Renal pelvis (tissue), 4 donors: Measurements from ENCODE around the gene NT5DC4. TPM values are rescaled to one million over a fixed set of nuclear protein-coding genes. Genes with fewer than 3 reads are reported as not detected.
A peak's percentile ranks its signal among the peaks of the same experiment; 100 is the strongest.
"Not testable (repeated sequence)": the region's sequence is repeated elsewhere in the genome, so short reads cannot be mapped to it uniquely, and the experiment has no call there.

ENCODE experiments used
- DNase-seq: peaks from one replicate; pipeline ENCODE4 v3.0.0-alpha.2; 2013
- polyA plus RNA-seq, 3 donors: library from polyadenylated mRNA; unstranded; fragments of 120-200 nt; gene quantifications; one replicate each; pipeline ENCODE4 v1.2.1, GENCODE V29; 2013; ENCODE audit not compliant: insufficient read length in 3 of 3

NT5DC4 gene
- polyA plus RNA-seq, 3 donors = 0.34 to 1.4 TPM; not detected in 1

- DNase-seq = no peak
Observed at GRCh38 chr2:112698834-112699515, 21.8 kb upstream of the NT5DC4 start.

DNA sequence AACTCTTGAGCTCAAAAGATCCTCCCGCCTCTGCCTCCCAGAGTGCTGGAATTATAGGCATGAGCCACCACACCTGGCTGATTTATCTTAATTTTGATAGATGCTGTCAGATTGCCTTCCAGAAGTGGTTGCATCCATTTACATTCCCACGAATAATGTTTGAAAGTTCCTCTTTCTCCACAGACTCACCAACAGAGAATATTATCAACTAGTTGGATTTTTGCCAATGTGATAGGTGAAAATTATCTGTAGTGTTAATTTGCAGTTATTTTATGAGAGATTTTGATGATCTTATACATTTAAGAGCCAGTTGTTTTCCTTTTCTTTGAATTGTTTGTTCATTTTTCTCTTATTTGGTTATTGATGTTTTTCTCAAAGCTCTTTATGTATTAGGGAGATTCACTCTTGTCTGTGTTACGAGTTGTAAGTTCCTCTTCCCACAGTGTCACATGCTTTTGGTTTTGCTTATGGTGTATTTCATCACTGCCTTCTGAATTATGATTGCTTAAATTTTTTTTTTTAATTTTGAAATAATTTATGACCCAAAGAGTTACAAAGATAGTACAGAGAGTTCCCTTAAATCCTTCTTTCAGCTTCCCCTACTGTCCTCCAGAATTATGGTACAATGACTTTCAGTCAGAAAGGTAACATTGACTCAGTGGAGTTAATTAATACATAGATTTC lies 20.7 kb upstream of the NT5DC4 start:
- DNase-seq = no peak

DNA sequence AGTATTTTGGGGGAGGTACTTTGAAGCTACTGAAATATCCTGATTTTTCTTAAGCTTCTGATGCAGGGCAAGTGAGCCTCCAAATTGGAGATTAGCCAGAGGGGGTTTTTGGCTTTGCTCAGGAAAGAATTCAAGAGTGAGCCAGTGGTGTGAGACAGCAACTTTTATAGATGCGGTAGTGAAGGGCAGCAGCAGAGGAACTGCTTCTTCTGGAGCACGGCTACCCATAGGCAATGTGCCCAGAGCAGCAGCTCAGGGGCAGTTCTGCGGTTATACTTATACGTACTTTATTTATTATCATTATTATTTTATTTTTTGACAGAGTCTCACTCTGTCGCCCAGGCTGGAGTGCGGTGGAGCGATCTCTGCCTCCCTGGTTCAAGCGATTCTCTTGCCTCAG lies 19.8 kb upstream of the NT5DC4 start:
- no peak for DNase-seq

- DNase-seq = no peak
Observed at GRCh38 chr2:112703684-112704083, 17.1 kb upstream of the NT5DC4 start.

- DNase-seq = no peak
Observed at GRCh38 chr2:112705575-112705974, 15.2 kb upstream of the NT5DC4 start.

DNA sequence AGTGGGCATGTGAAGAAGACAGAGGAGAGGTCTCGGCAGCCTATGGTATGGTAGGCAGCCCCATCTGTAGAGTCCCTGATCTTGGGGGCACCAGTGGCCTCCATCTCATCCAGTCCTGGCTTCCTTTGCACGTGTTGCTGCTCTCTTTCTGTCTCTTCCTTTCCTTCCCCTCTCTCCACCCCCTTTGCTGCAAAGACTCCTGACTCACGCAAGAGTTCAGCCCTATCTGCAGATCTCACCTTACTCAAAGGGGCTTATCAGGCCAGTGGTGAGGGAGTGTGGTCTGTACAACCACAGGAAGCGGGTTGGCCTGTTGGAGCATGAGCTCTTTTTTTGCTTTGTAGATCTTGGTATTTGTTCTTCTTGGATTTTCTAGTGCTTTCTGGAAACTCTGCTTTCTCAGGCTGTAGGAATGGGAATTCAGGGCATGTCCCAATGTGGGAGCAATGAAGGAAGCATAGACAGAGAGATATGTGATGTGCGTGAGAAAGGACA lies 14.6 kb upstream of the NT5DC4 start:
- no peak for DNase-seq

DNA sequence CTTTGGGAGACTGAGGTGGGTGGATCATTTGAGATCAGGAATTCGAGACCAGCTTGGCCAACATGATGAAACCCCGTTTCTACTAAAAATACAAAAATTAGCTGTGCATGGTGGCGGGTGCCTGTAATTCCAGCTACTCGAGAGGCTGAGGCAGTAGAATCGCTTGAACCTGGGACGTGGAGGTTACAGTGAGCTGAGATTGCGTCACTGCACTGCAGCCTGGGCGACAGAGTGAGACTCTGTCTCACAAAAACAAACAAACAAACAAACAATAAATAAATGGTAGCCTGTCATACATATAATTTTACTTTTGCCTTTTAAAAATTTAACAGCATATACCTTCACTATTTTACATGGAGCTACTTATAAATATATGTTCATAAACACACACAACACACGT lies 13.9 kb upstream of the NT5DC4 start:
- DNase-seq = not testable (repeated sequence)

DNA sequence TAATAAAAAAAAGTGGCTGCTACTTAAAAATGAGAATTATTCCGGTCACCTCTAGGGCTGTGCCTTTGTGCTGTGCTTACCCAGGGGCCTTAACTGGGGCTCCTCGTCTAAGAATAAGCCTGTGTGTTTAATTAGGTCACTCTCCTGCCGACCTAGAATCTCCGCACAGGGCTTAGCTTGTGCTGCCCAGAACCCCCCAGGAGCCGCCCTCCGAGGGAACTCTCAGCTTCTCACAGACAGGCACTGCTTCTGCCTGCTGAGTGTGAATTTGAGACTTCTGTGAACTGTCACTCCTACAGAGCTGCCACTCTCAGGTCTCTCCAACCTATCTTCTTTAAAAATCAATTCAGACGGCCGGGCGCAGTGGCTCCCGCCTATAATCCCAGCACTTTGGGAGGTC lies 11.9 kb upstream of the NT5DC4 start:
- DNase-seq = no peak

- DNase-seq = no peak
Observed at GRCh38 chr2:112709703-112710102, 11.1 kb upstream of the NT5DC4 start.

DNA sequence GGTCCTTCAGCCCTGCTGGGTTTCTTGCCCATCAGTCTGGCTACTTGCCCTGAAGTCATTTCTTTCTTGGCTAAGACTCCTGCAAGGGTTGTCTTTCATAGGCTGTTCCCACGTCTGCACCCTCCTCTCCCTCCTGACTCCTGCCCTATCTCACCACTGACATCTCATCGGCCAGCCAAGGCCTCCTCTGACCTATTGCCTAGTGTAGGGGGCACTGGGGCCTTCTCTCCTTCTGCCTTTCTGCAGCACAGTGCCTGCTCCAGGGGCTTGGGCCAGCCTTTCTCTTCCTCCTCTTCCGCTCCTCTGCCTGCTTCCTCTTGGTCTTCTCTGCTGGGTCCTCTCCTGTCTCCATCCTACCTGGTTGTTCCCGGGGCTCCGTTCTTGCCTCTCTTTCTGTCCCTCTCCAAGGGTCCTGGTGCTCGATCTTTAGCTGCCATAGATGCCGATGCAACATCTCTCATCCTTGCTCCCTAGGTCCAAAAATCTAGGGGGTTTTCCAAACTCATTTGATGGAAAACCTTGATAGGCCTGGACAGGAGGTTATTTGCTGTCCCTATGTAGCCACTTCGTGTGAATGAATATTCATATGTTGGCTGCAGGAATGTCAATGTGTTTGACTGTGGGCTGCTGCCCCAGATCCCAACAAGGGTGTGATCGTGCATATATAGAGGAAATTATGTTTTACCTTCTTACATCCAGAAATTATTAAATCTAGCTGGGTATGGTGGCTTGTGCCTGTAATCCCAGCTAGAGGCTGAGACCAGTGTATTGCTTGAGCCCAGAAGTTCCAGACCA lies 9.7 kb upstream of the NT5DC4 start:
- DNase-seq = peak; percentile 31

GRCh38 chr2:112712465-112712864 lies 8.4 kb upstream of the NT5DC4 start:
- DNase-seq = no peak

DNA sequence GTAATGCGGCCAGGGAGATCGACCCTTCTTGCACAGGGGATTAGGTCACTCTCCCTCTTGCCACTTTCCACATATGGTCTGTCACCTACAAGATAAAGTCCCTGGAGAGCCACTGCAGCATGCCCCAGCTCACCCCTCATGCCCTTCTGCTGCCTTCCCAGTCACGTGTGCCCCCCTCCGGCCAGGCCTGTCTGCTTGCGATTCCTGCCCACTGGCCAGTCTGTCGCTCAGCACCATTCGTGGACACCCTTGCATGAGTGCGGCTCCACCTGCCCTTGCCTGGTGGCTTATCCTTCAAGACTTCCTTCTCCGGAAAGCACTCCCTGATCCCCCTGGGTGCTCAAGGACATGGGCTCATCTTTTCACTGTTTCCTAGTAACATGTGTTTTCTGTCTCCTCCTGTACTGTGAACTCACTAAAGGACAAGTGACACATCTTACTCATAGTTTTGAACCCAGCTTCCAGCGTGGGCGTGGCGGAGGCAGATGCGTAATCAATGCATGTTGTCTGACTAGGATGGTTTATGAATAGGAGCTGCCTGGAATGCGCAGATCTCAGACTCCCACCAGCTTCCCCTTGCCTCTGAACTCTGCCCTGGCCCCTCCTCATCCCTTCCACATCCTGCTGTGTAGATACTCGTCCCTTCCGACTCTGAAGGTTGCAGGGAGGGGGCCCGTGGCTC lies 7.8 kb upstream of the NT5DC4 start:
- DNase-seq = no peak

DNA sequence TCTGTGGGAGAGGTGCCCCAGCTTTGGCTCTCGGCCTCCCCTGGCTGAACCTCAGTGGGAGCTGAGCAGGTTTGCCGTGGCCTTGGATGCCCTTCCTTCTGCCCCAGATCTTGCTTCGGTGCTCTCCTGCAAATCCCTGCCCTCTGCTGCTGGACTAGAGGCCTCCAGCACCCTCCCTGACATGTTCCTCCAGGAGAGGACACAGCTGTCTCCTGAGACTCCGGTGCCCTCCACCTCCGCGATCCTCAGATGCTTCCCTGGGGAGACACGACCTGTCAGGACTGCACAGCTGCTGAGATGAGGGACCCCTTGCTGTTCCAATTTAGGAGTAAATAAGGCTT lies 7.3 kb upstream of the NT5DC4 start:
- DNase-seq = no peak

- no peak for DNase-seq
Observed at GRCh38 chr2:112713926-112714325, 6.9 kb upstream of the NT5DC4 start.

DNA sequence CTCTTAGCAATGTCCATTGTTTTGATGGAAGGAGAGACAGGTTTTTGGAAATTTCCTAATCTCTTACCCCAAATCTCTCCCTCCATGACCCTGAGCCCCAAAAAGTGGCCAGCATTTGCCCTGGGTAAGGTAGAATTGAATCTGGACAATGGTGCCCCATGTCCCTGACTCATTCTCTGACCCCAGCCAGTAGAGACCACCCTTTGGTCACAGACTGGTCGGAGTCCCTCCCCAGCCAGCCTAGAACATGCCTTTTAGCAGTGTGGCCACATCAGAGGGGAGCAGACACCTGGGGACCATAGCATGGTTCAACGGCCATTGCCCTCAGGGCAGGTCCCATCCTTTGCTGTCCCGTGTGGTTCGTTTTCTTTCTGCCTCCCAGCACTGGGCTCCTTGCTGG lies 6.5 kb upstream of the NT5DC4 start:
- no peak for DNase-seq

GRCh38 chr2:112714836-112715631 lies 5.8 kb upstream of the NT5DC4 start:
- no peak for DNase-seq

GRCh38 chr2:112716094-112716493 lies 4.7 kb upstream of the NT5DC4 start:
- not testable (repeated sequence) for DNase-seq

DNA sequence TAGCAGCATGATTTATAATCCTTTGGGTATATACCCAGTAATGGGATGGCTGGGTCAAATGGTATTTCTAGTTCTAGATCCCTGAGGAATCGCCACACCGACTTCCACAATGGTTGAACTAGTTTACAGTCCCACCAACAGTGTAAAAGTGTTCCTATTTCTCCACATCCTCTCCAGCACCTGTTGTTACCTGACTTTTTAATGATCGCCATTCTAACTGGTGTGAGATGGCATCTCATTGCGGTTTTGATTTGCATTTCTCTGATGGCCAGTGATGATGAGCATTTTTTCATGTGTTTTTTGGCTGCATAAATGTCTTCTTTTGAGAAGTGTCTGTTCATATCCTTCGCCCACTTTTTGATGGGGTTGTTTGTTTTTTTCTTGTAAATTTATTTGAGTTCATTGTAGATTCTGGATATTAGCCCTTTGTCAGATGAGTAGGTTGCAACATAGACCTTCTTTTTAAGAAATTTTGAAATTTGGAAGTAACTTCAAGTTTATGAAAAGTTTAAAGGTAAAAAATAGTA lies 3.9 kb upstream of the NT5DC4 start:
- DNase-seq = not testable (repeated sequence)

DNA sequence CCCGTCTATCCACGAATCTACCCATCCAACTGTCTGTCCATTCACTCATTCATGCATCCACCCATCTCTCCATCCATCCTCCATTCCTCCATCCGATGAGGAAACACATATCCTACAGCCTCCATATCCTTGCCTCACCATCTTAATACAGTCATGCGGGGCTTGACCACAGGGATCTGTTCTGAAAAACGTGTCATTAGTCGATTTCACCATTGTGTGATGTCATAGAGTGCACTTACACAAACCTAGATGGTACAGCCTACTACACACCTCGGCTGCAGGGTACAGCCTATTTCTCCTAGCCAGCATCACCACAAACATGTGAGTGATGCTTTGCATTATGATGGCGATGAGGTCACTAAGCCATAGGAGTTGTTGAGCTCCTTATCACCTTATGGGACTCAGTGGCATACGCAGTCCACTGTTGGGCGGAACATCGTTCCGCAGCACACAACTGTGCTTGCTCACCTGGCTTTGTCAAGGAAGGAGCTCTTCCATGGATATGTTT lies 1.9 kb upstream of the NT5DC4 start:
- no peak for DNase-seq

- DNase-seq = no peak
Observed at GRCh38 chr2:112721819-112722522, 1.2 kb downstream of the NT5DC4 start.
